RWPE1 (cell line): ENCODE data around the gene MIPOL1.
"Not testable (repeated sequence)": the region's sequence is repeated elsewhere in the genome, so short reads cannot be mapped to it uniquely, and the experiment has no call there.

Experiments
- CTCF ChIA-PET: fragments of 350-600 bp; sonication (Branson Sonifier 250); formaldehyde crosslinking; extraction: SDS; loops from one replicate; lab custom pipeline; 2021; lab: Yijun Ruan, JAX
- POLR2A ChIA-PET: fragments of 400-600 bp; formaldehyde crosslinking; extraction: SDS; loops from one replicate; lab custom pipeline; 2020; ENCODE audit warnings: antibody characterized with exemption; ENCODE audit not compliant: low non-redundant PET; lab: Yijun Ruan, JAX
- DNase-seq: peaks from one replicate; pipeline ENCODE4 v3.0.0; 2012; ENCODE audit warnings: low spot score
- H3K27ac ChIP-seq: fragments of 450-650 bp; 2 replicates; pipeline ENCODE4 v1.5.1; 2017
- CTCF ChIP-seq: fragments of 450-650 bp; conservative IDR thresholded peaks from 2 replicates; pipeline ENCODE4 v1.5.1; 2017; ENCODE audit warnings: low read depth, mild to moderate bottlenecking

MIPOL1 gene

GRCh38 chr14:37553935-37554550, 356.3 kb downstream of the MIPOL1 start:
- ChIA-PET POLR2A (no interaction called here), CTCF (no interaction called here)
- no peak for TF ChIP-seq CTCF
- no peak overlapping the region for H3K27ac ChIP-seq
- no peak for DNase-seq

GRCh38 chr14:37555596-37555995, 357.9 kb downstream of the MIPOL1 start:
- H3K27ac ChIP-seq, DNase-seq, CTCF ChIA-PET, POLR2A ChIA-PET: not testable (repeated sequence)

GRCh38 chr14:37558740-37559139, 361.0 kb downstream of the MIPOL1 start:
- no peak for TF ChIP-seq CTCF
- H3K27ac ChIP-seq = no peak overlapping the region
- DNase-seq = no peak
- CTCF ChIA-PET = no interaction called here
- POLR2A ChIA-PET = no interaction called here

GRCh38 chr14:37559386-37559785, 361.6 kb downstream of the MIPOL1 start:
- no peak for TF ChIP-seq CTCF
- POLR2A ChIA-PET = no interaction called here
- DNase-seq = no peak
- CTCF ChIA-PET = no interaction called here
- no peak overlapping the region for H3K27ac ChIP-seq

GRCh38 chr14:37563189-37563588, 365.5 kb downstream of the MIPOL1 start:
- ChIA-PET POLR2A (no interaction called here), CTCF (interaction anchor here (0.8 kb wide), 1 partner anchor 275 kb away, joined by 4 read pairs; no protein-coding TSS in a partner anchor)
- H3K27ac ChIP-seq = no peak overlapping the region
- no peak for TF ChIP-seq CTCF
- no peak for DNase-seq

GRCh38 chr14:37565550-37565949, 367.8 kb downstream of the MIPOL1 start:
- ChIA-PET CTCF (no interaction called here), POLR2A (no interaction called here)
- no peak overlapping the region for H3K27ac ChIP-seq
- no peak for DNase-seq
- TF ChIP-seq CTCF = no peak

- H3K27ac ChIP-seq = no peak overlapping the region
- ChIA-PET POLR2A (no interaction called here), CTCF (no interaction called here)
- no peak for TF ChIP-seq CTCF
- DNase-seq = no peak
Observed at GRCh38 chr14:37566811-37567371, 369.2 kb downstream of the MIPOL1 start.
